Muscle of leg (tissue), 11 donors: ENCODE results near the gene CDKAL1. TPM values are rescaled to one million over a fixed set of nuclear protein-coding genes. Genes with fewer than 3 reads are reported as not detected.

Experiments
- DNase-seq: peaks from one replicate; pipeline ENCODE4 v3.0.0; 2013
- H3K27ac ChIP-seq: one replicate; pipeline ENCODE4 v1.5.1; 2013; ENCODE audit warnings: mild to moderate bottlenecking, low read length, control low read depth
- H3K27me3 ChIP-seq: one replicate; pipeline ENCODE4 v1.6.1; 2013; ENCODE audit warnings: low read length; ENCODE audit not compliant: control insufficient read depth, insufficient read depth
- H3K36me3 ChIP-seq: one replicate; pipeline ENCODE4 v1.6.1; 2013; ENCODE audit warnings: low read length; ENCODE audit not compliant: control insufficient read depth, insufficient read depth
- H3K4me1 ChIP-seq: one replicate; pipeline ENCODE4 v1.6.1; 2013; ENCODE audit warnings: low read length; ENCODE audit not compliant: control insufficient read depth, insufficient read depth
- H3K4me3 ChIP-seq: one replicate; pipeline ENCODE4 v1.5.1; 2013; ENCODE audit warnings: low read length, control low read depth
- H3K9me3 ChIP-seq: replicated peaks from 2 replicates; pipeline ENCODE4 v1.6.1; 2013; ENCODE audit warnings: low read depth, low read length; ENCODE audit not compliant: control insufficient read depth
- WGBS: methylation state at CpG from one replicate; pipeline ENCODE4 v1.1.5; 2013; ENCODE audit warnings: missing lambda C conversion rate; ENCODE audit not compliant: insufficient coverage; 5-methylcytosine and 5-hydroxymethylcytosine counted together
- polyA plus RNA-seq, 8 donors: library from polyadenylated mRNA; unstranded; fragments of 120-200 nt; gene quantifications; one replicate each; pipeline versions ENCODE4 v1.2.1 to v1.2.3, GENCODE V29; 2013; ENCODE audit warnings: inconsistent platforms in 1 of 8, low replicate concordance in 1 of 8; ENCODE audit not compliant: insufficient read length in 8 of 8, insufficient read depth in 1 of 8
- total RNA-seq: library from RNA; stranded (reverse); fragments of 120-200 nt; gene quantifications from one replicate; pipeline ENCODE4 v1.2.4, GENCODE V29; 2013

The CDKAL1 gene
- total and polyA plus RNA-seq, 9 donors = 11.0 to 23.6 (median 13.0) TPM

DNA sequence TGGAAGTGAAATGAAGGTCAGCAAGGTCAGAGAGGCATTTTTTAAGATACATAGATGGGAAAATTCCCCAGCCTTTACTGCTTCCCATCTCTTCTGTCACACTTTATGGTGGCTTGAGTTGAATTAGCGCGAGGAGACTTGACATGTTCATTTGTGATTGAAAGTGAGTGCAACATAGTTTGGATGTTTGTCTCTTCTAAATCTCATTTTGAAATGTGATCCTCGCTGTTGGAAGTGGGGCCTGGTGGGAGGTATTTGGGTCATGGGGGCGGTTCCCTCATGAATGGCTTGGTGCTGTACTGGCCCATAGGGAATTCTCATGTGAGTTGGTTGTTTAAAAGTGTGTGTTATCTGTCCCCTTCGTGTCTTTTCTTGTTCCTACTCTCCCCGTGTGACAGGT lies 237.2 kb downstream of the CDKAL1 start:
- Histone ChIP-seq H3K27me3 (no peaks in the 10 kb centered on the region), H3K9me3 (no peaks in the 10 kb centered on the region), H3K4me3 (no peak overlapping the region), H3K36me3 (no peaks in the 10 kb centered on the region), H3K27ac (no peak overlapping the region), H3K4me1 (no peaks in the 10 kb centered on the region)
- DNase-seq = no peak
- WGBS = 58% methylated on average over 4 of the region's 6 CpGs

DNA sequence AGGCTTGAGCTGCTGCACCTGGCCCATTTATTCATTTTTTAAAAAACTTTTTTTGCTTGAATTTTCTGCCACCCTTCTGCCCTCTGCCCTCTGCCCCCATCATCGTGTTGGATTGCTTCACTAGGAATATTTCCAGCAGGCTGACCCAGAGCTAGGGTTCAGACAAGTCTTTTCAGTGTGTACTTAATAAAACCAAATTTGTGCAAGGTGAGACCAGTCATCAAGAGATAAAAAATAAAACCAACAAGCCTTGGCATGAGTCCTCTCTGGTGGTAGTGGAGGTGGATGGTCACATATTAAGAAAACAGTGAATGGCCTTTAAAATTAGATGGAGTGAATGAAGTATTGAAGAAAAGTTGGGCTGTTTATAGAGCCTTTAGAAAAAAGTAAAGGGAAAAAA lies 239.6 kb downstream of the CDKAL1 start:
- no peaks in the 10 kb centered on the region for H3K36me3 ChIP-seq

GRCh38 chr6:20775981-20776380 lies 241.7 kb downstream of the CDKAL1 start:
- Histone ChIP-seq H3K27ac (no peak overlapping the region), H3K27me3 (no peaks in the 10 kb centered on the region), H3K4me1 (no peaks in the 10 kb centered on the region), H3K9me3 (no peaks in the 10 kb centered on the region), H3K4me3 (no peak overlapping the region), H3K36me3 (no peaks in the 10 kb centered on the region)
- WGBS = 100% methylated on average over 1 of the region's 1 CpG
- DNase-seq = no peak

More for the DNA sequence above, 239.6 kb downstream of the CDKAL1 start:
- H3K4me1 ChIP-seq = no peaks in the 10 kb centered on the region
- no peak overlapping the region for H3K27ac ChIP-seq
- WGBS = 57% methylated on average over 1 of the region's 1 CpG
- DNase-seq = no peak
- no peaks in the 10 kb centered on the region for H3K27me3 ChIP-seq
- H3K4me3 ChIP-seq = no peak overlapping the region
- H3K9me3 ChIP-seq = no peaks in the 10 kb centered on the region

DNA sequence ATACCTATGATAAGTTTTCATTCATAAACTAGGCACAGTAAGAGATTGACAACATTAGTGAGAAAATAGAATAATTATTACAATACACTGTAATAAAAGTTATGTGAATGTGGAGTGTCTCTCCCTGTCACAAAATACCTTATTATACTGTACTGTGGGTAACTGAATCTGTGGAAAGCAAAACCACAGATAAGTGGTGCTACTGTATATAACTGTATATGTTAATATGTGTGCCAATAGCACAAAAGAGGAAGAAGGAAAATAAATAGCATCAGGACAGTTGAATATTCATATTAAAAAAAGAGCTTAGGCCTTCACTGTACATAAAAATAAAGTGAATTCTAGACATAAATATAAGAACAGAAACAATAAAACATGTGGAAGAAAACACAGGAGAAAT lies 243.5 kb downstream of the CDKAL1 start:
- Histone ChIP-seq H3K9me3 (no peaks in the 10 kb centered on the region), H3K27me3 (no peaks in the 10 kb centered on the region), H3K27ac (no peak overlapping the region), H3K4me1 (no peaks in the 10 kb centered on the region), H3K4me3 (no peak overlapping the region), H3K36me3 (peaks cover 4% of the 10 kb centered on the region)
- DNase-seq = no peak

- H3K4me3 ChIP-seq = no peak overlapping the region
- DNase-seq = peak; percentile 8
- no peaks in the 10 kb centered on the region for H3K4me1 ChIP-seq
- peaks cover 4% of the 10 kb centered on the region for H3K36me3 ChIP-seq
- no peak overlapping the region for H3K27ac ChIP-seq
- H3K9me3 ChIP-seq = no peaks in the 10 kb centered on the region
- H3K27me3 ChIP-seq = no peaks in the 10 kb centered on the region
- WGBS = 75% methylated on average over 5 of the region's 5 CpGs
These were observed 244.2 kb downstream of the CDKAL1 start for GRCh38 chr6:20778459-20778858.

DNA sequence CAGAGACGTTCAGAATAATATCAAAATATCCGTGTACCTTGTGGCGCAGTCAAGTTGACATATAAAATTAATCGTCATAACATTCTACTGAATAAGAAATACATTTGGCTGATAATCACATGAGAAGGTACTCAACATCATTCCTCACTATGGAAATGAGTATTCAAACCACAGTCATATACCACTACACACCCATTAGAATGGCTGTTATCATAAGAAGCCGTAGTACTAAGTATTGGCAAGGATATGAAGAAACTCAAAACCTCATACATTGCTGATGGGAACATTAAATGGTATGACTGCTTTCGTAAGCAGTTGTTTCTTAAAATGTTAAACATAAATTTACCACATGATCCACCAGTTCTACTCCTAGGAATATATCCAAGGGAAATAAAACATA lies 244.7 kb downstream of the CDKAL1 start:
- Histone ChIP-seq H3K9me3 (no peaks in the 10 kb centered on the region), H3K36me3 (peaks cover 6% of the 10 kb centered on the region), H3K27me3 (no peaks in the 10 kb centered on the region), H3K4me1 (no peaks in the 10 kb centered on the region), H3K4me3 (no peak overlapping the region), H3K27ac (no peak overlapping the region)
- WGBS = no CpG with 5 or more reads among the region's 6 CpGs
- DNase-seq = no peak

GRCh38 chr6:20789162-20789561 lies 254.9 kb downstream of the CDKAL1 start:
- no CpG with 5 or more reads among the region's 3 CpGs for WGBS
- H3K27ac ChIP-seq = no peak overlapping the region
- no peaks in the 10 kb centered on the region for H3K4me1 ChIP-seq
- no peaks in the 10 kb centered on the region for H3K9me3 ChIP-seq
- no peaks in the 10 kb centered on the region for H3K36me3 ChIP-seq
- H3K27me3 ChIP-seq = no peaks in the 10 kb centered on the region
- no peak overlapping the region for H3K4me3 ChIP-seq
- DNase-seq = peak; percentile 59

DNA sequence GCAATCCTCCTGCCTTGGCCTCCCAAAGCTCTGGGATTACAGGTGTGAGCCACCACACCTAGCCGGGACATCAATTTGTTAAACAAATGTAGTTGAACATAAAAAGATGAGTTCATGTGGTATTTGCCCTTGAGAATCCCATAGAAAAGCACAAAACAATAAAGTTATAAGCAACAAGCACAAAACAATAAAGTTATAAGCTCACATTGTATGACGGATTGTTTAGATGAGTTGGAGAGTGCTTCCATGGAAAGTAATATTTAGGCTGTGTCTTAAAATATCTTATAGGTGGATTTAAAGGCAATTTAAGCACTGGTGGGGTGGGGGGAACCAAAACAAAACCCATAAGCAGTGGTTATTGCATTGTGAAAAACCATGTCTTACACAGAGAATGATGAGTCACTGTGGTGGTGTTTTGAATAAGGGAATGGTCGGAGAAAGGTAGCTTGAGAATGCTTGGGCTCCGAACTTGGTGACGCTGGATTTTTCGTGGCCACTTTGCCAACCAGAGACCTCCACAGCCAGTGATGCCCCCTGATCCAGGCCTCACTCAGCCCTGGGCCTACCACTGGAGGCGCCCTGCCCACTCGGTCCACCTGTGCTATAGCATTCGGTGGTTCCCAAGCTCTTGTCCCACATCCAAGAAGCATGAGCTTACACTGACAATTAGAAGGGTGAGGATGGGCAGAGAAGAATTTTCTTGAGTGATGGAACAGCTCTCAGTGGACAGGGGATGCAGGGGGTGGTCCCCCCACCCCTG lies 256.0 kb downstream of the CDKAL1 start:
- H3K9me3 ChIP-seq = no peaks in the 10 kb centered on the region
- H3K4me1 ChIP-seq = no peaks in the 10 kb centered on the region
- H3K4me3 ChIP-seq = no peak overlapping the region
- no peak for DNase-seq
- no peak overlapping the region for H3K27ac ChIP-seq
- H3K36me3 ChIP-seq = no peaks in the 10 kb centered on the region
- 98% methylated on average over 6 of the region's 9 CpGs for WGBS
- H3K27me3 ChIP-seq = no peaks in the 10 kb centered on the region

DNA sequence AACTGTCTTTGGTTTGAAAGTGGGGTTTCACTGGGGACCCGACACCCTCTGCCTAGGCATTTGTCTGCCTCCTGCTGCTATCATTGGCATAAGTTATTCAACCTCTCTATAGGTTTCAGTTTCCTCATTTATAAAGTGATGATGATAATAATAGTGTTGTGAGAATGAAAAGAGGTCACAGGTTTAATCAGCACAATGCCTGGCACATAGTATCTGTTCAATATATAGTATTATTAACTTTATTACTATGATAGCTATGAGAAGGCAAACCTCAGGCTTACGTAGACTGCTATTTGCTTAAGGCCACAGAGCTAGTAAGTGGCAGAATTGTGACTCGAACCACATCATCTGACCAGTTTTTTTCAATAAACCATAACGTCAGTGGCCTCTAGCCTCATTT lies 256.8 kb downstream of the CDKAL1 start:
- Histone ChIP-seq H3K4me1 (no peaks in the 10 kb centered on the region), H3K27ac (no peak overlapping the region), H3K4me3 (no peak overlapping the region), H3K27me3 (no peaks in the 10 kb centered on the region), H3K36me3 (no peaks in the 10 kb centered on the region), H3K9me3 (no peaks in the 10 kb centered on the region)
- DNase-seq = no peak
- WGBS = no CpG with 5 or more reads among the region's 4 CpGs

DNA sequence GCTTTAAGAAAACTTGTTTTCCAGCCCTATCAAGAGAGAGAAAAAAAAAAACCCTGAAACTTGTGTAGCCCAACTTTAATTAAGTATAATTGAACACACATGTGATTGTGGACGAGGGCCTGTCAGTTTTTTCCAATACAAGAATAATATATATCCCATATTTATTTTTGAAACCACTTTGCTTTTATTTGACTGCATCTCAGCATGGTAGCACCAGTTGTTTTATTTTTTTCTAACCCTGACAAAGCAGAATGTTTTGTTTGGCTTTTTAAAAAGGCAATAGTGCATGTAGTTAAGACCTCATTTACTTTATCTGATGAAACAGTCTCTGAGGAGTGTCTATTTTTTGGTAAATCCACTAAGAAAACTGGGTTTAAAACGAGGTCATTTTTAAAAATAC lies 257.7 kb downstream of the CDKAL1 start:
- Histone ChIP-seq H3K9me3 (no peaks in the 10 kb centered on the region), H3K36me3 (no peaks in the 10 kb centered on the region), H3K4me3 (no peak overlapping the region), H3K4me1 (no peaks in the 10 kb centered on the region), H3K27ac (no peak overlapping the region), H3K27me3 (no peaks in the 10 kb centered on the region)
- no CpG with 5 or more reads among the region's 2 CpGs for WGBS
- DNase-seq = peak; percentile 26

GRCh38 chr6:20793174-20793573 lies 258.9 kb downstream of the CDKAL1 start:
- DNase-seq = no peak
- Histone ChIP-seq H3K4me3 (no peak overlapping the region), H3K27ac (no peak overlapping the region), H3K36me3 (no peaks in the 10 kb centered on the region), H3K4me1 (no peaks in the 10 kb centered on the region), H3K9me3 (no peaks in the 10 kb centered on the region), H3K27me3 (no peaks in the 10 kb centered on the region)
- WGBS = 67% methylated on average over 3 of the region's 5 CpGs
